Duodenal mucosa (tissue), 2 donors: ENCODE data around the gene UBE2M.
A peak's percentile ranks its signal among the peaks of the same experiment; 100 is the strongest.
"Not testable (repeated sequence)": the region's sequence is repeated elsewhere in the genome, so short reads cannot be mapped to it uniquely, and the experiment has no call there.

Source experiments
- H3K27ac ChIP-seq: one replicate; pipeline ENCODE4 v1.7.0; 2013; ENCODE audit warnings: low read depth, low read length
- H3K27me3 ChIP-seq, 2 donors: one replicate each; pipeline ENCODE4 v1.7.0; 2013; ENCODE audit warnings: low read length in 2 of 2, control low read depth in 1 of 2; ENCODE audit not compliant: insufficient read depth in 2 of 2, control insufficient read depth in 1 of 2
- H3K36me3 ChIP-seq, 2 donors: one replicate each; pipeline ENCODE4 v1.7.0; 2013; ENCODE audit warnings: low read length in 2 of 2, control low read depth in 1 of 2; ENCODE audit not compliant: insufficient read depth in 2 of 2, control insufficient read depth in 1 of 2
- H3K4me1 ChIP-seq, 2 donors: one replicate each; pipeline ENCODE4 v1.7.0; 2013; ENCODE audit warnings: low read length in 2 of 2, control low read depth in 1 of 2; ENCODE audit not compliant: insufficient read depth in 2 of 2, control insufficient read depth in 1 of 2
- H3K4me3 ChIP-seq, 2 donors: one replicate each; pipeline ENCODE4 v1.7.0; 2013; ENCODE audit warnings: low read length in 2 of 2, low read depth in 1 of 2
- H3K9ac ChIP-seq, 2 donors: one replicate each; pipeline ENCODE4 v1.7.0; 2013; ENCODE audit warnings: low read length in 2 of 2, low read depth in 1 of 2
- H3K9me3 ChIP-seq, 2 donors: one replicate each; pipeline ENCODE4 v1.7.0; 2013; ENCODE audit warnings: low read length in 2 of 2, control low read depth in 1 of 2; ENCODE audit not compliant: control insufficient read depth in 1 of 2

The UBE2M gene

GRCh38 chr19:58558066-58558622 is at the start of gene UBE2M:
Gene UBE2M, minus strand, starts transcription at chr19:58558611. Its CDS starts 230 bp downstream, at chr19:58558381.
- Histone ChIP-seq H3K4me1 (peaks cover 55 to 65% of the 10 kb centered on the region in 2 donors), H3K27ac (peak within 1 kb of the TSS; percentile 100)

GRCh38 chr19:58607213-58607612 is 48.8 kb upstream of the UBE2M start:
- not testable (repeated sequence) for H3K27me3 ChIP-seq, H3K27ac ChIP-seq, H3K9ac ChIP-seq, H3K36me3 ChIP-seq, H3K9me3 ChIP-seq, H3K4me3 ChIP-seq, H3K4me1 ChIP-seq

More at GRCh38 chr19:58558066-58558622, at the start of gene UBE2M:
- H3K9ac ChIP-seq, result peak within 1 kb of the TSS; percentile 99
- H3K9me3 ChIP-seq, result no peaks in the 10 kb centered on the region
- H3K36me3 ChIP-seq, result peaks cover 7 to 10% of the 10 kb centered on the region in 2 donors
- peak within 1 kb of the TSS; percentile 93 to 94 for H3K4me3 ChIP-seq
- no peaks in the 10 kb centered on the region for H3K27me3 ChIP-seq

GRCh38 chr19:58606251-58606896 is 48.0 kb upstream of the UBE2M start:
- not testable (repeated sequence) for H3K9me3 ChIP-seq, H3K9ac ChIP-seq

GRCh38 chr19:58586133-58586765 is 27.8 kb upstream of the UBE2M start:
- H3K4me1 ChIP-seq, result no peaks in the 10 kb centered on the region
- H3K27me3 ChIP-seq, result no peaks in the 10 kb centered on the region
- H3K9ac ChIP-seq, result no peak overlapping the region
- H3K27ac ChIP-seq, result no peak overlapping the region
- peaks cover 13 to 26% of the 10 kb centered on the region in 2 donors for H3K36me3 ChIP-seq
- H3K4me3 ChIP-seq, result no peak overlapping the region
- no peaks in the 10 kb centered on the region for H3K9me3 ChIP-seq

More at GRCh38 chr19:58606251-58606896, 48.0 kb upstream of the UBE2M start:
- H3K27me3 ChIP-seq, H3K27ac ChIP-seq, H3K4me3 ChIP-seq, H3K4me1 ChIP-seq, H3K36me3 ChIP-seq: not testable (repeated sequence)

GRCh38 chr19:58585442-58586132 is 27.2 kb upstream of the UBE2M start:
- no peak overlapping the region for H3K4me3 ChIP-seq
- H3K36me3 ChIP-seq, result peaks cover 15 to 26% of the 10 kb centered on the region in 2 donors
- no peak overlapping the region for H3K9ac ChIP-seq
- H3K27ac ChIP-seq, result no peak overlapping the region
- no peaks in the 10 kb centered on the region for H3K4me1 ChIP-seq
- H3K27me3 ChIP-seq, result no peaks in the 10 kb centered on the region
- no peaks in the 10 kb centered on the region for H3K9me3 ChIP-seq

GRCh38 chr19:58584498-58585441 is 26.4 kb upstream of the UBE2M start:
- Histone ChIP-seq H3K36me3 (peaks cover 15 to 26% of the 10 kb centered on the region in 2 donors), H3K9ac (no peak overlapping the region), H3K4me1 (no peaks in the 10 kb centered on the region), H3K27me3 (no peaks in the 10 kb centered on the region), H3K27ac (no peak overlapping the region), H3K9me3 (no peaks in the 10 kb centered on the region), H3K4me3 (no peak overlapping the region)

GRCh38 chr19:58582985-58583384 is 24.6 kb upstream of the UBE2M start:
- no peaks in the 10 kb centered on the region for H3K9me3 ChIP-seq
- peaks cover 15 to 26% of the 10 kb centered on the region in 2 donors for H3K36me3 ChIP-seq
- no peak overlapping the region for H3K9ac ChIP-seq
- H3K27me3 ChIP-seq, result no peaks in the 10 kb centered on the region
- no peaks in the 10 kb centered on the region for H3K4me1 ChIP-seq
- no peak overlapping the region for H3K4me3 ChIP-seq
- H3K27ac ChIP-seq, result no peak overlapping the region

- H3K4me3 ChIP-seq, result no peak overlapping the region
Observed at GRCh38 chr19:58581227-58582141, 23.1 kb upstream of the UBE2M start.

More at GRCh38 chr19:58581227-58582141, 23.1 kb upstream of the UBE2M start:
- H3K27me3 ChIP-seq, result no peaks in the 10 kb centered on the region
- peaks cover 15 to 26% of the 10 kb centered on the region in 2 donors for H3K36me3 ChIP-seq
- H3K27ac ChIP-seq, result no peak overlapping the region
- H3K4me1 ChIP-seq, result no peaks in the 10 kb centered on the region
- H3K9ac ChIP-seq, result peak overlapping the region in 1 of 2 donors; percentile 43
- no peaks in the 10 kb centered on the region for H3K9me3 ChIP-seq
